Stimulated activated CD8-positive, alpha-beta memory T cell treated with anti-CD3 and anti-CD28 coated beads, Interleukin-15, amount 100 ng/mL, for 1 hour (primary cell): ENCODE data around the gene RNU7-1.

Experiments
- DNase-seq: peaks from one replicate; pipeline ENCODE4 v3.0.0-alpha.2; 2020; ENCODE audit warnings: low read depth

Gene RNU7-1

GRCh38 chr12:6953442-6954315 lies 10.1 kb downstream of the RNU7-1 start:
- DNase-seq: peak; percentile 80

GRCh38 chr12:6954316-6955107 lies 10.9 kb downstream of the RNU7-1 start:
- no peak for DNase-seq

- DNase-seq: no peak
These were observed 11.7 kb downstream of the RNU7-1 start for GRCh38 chr12:6955108-6956020.

- no peak for DNase-seq
These were observed 12.6 kb downstream of the RNU7-1 start for GRCh38 chr12:6956021-6956727.

GRCh38 chr12:6957151-6957701 lies 13.6 kb downstream of the RNU7-1 start:
- no peak for DNase-seq

- no peak for DNase-seq
These were observed 14.4 kb downstream of the RNU7-1 start for GRCh38 chr12:6957741-6958608.

- no peak for DNase-seq
These were observed 15.0 kb downstream of the RNU7-1 start for GRCh38 chr12:6958609-6959057.

- DNase-seq: no peak
These were observed 15.6 kb downstream of the RNU7-1 start for GRCh38 chr12:6959058-6959804.

- no peak for DNase-seq
These were observed 16.4 kb downstream of the RNU7-1 start for GRCh38 chr12:6959805-6960592.

GRCh38 chr12:6960593-6961277 lies 17.1 kb downstream of the RNU7-1 start:
- DNase-seq: no peak

- DNase-seq: peak; percentile 73
These were observed 17.7 kb downstream of the RNU7-1 start for GRCh38 chr12:6961278-6961694.

- DNase-seq: no peak
These were observed 18.2 kb downstream of the RNU7-1 start for GRCh38 chr12:6961695-6962284.

- DNase-seq: no peak
These were observed 18.8 kb downstream of the RNU7-1 start for GRCh38 chr12:6962285-6963015.

- no peak for DNase-seq
These were observed 19.6 kb downstream of the RNU7-1 start for GRCh38 chr12:6963016-6963731.

GRCh38 chr12:6963791-6964413 lies 20.3 kb downstream of the RNU7-1 start:
- DNase-seq: no peak

- DNase-seq: no peak
These were observed 21.0 kb downstream of the RNU7-1 start for GRCh38 chr12:6964605-6965025.
